NCI-H146 treated with DMSO at 0.1 percent for 48 hours (cell line): ENCODE results near the gene GOLT1A.
A peak's percentile ranks its signal among the peaks of the same experiment; 100 is the strongest.

Source experiments
- DNase-seq: peaks from one replicate; lab custom pipeline; 2025; ENCODE audit not compliant: unreplicated experiment; lab: John Stamatoyannopoulos, UW

The GOLT1A gene

GRCh38 chr1:204221271-204221670, 7.5 kb upstream of the GOLT1A start:
- DNase-seq: no peak

- DNase-seq: no peak
Observed at GRCh38 chr1:204219971-204220616, 6.3 kb upstream of the GOLT1A start.

- no peak for DNase-seq
Observed at GRCh38 chr1:204218552-204218951, 4.8 kb upstream of the GOLT1A start.

GRCh38 chr1:204217648-204218000, 3.8 kb upstream of the GOLT1A start:
- no peak for DNase-seq

GRCh38 chr1:204216880-204217647, 3.3 kb upstream of the GOLT1A start:
- no peak for DNase-seq

- DNase-seq: no peak
Observed at GRCh38 chr1:204216236-204216635, 2.4 kb upstream of the GOLT1A start.

- no peak for DNase-seq
Observed at GRCh38 chr1:204212715-204213114, 1.1 kb downstream of the GOLT1A start.

GRCh38 chr1:204211046-204211445, 2.7 kb downstream of the GOLT1A start:
- no peak for DNase-seq

GRCh38 chr1:204207136-204207616, 6.6 kb downstream of the GOLT1A start:
- DNase-seq: peak; percentile 15

- no peak for DNase-seq
Observed at GRCh38 chr1:204206121-204206520, 7.7 kb downstream of the GOLT1A start.

GRCh38 chr1:204205486-204205885, 8.3 kb downstream of the GOLT1A start:
- no peak for DNase-seq

- DNase-seq: no peak
Observed at GRCh38 chr1:204204944-204205343, 8.8 kb downstream of the GOLT1A start.

GRCh38 chr1:204203206-204203767, 10.5 kb downstream of the GOLT1A start:
- no peak for DNase-seq

- no peak for DNase-seq
Observed at GRCh38 chr1:204202481-204202880, 11.3 kb downstream of the GOLT1A start.

- no peak for DNase-seq
Observed at GRCh38 chr1:204201348-204202040, 12.3 kb downstream of the GOLT1A start.

- DNase-seq: no peak
Observed at GRCh38 chr1:204199579-204199978, 14.2 kb downstream of the GOLT1A start.

GRCh38 chr1:204198348-204199340, 15.1 kb downstream of the GOLT1A start:
- no peak for DNase-seq

GRCh38 chr1:204197068-204197467, 16.7 kb downstream of the GOLT1A start:
- no peak for DNase-seq

GRCh38 chr1:204196068-204196795, 17.6 kb downstream of the GOLT1A start, which contains the start of gene KISS1:
Gene KISS1, minus strand, starts transcription at chr1:204196491. Its CDS starts 3,615 bp downstream, at chr1:204192876.
- no peak for DNase-seq

GRCh38 chr1:204194771-204195170, 19.0 kb downstream of the GOLT1A start:
- no peak for DNase-seq
